Thymus (tissue), 11 donors: ENCODE measurements around the gene HOXA3. TPM values are rescaled to one million over a fixed set of nuclear protein-coding genes. Genes with fewer than 3 reads are reported as not detected.

Experiments used
- DNase-seq, 9 donors: peaks; one replicate each; pipeline ENCODE4 v3.0.0-alpha.2; 2013; ENCODE audit warnings: low spot score in 9 of 9, low read depth in 6 of 9, missing footprints in 1 of 9
- H3K27ac ChIP-seq, 2 donors: one replicate each; pipeline ENCODE4 v1.5.1; 2013; ENCODE audit warnings: control low read depth in 1 of 2, low read depth in 1 of 2, low read length in 1 of 2, mild to moderate bottlenecking in 1 of 2, moderate library complexity in 1 of 2
- H3K27me3 ChIP-seq, 2 donors: one replicate each; pipeline ENCODE4 v1.5.1; 2013; ENCODE audit warnings: low read length in 1 of 2; ENCODE audit not compliant: control insufficient read depth in 2 of 2, insufficient read depth in 1 of 2
- H3K36me3 ChIP-seq, 2 donors: one replicate each; pipeline ENCODE4 v1.5.1; 2013; ENCODE audit warnings: low read length in 1 of 2, mild to moderate bottlenecking in 1 of 2, moderate library complexity in 1 of 2; ENCODE audit not compliant: control insufficient read depth in 2 of 2, insufficient read depth in 2 of 2
- H3K4me1 ChIP-seq, 2 donors: one replicate each; pipeline ENCODE4 v1.5.1; 2013; ENCODE audit warnings: low read length in 2 of 2; ENCODE audit not compliant: control insufficient read depth in 2 of 2, insufficient read depth in 2 of 2
- H3K4me3 ChIP-seq, 2 donors: one replicate each; pipeline ENCODE4 v1.5.1; 2013; ENCODE audit warnings: low read length in 2 of 2, control low read depth in 1 of 2, mild to moderate bottlenecking in 1 of 2
- H3K9me3 ChIP-seq, 2 donors: one replicate each; pipeline ENCODE4 v1.5.1; 2013; ENCODE audit warnings: low read length in 1 of 2, mild to moderate bottlenecking in 1 of 2; ENCODE audit not compliant: control insufficient read depth in 2 of 2, insufficient read depth in 1 of 2
- WGBS: extraction: QIAGEN DNeasy Blood & Tissue Kit; methylation state at CpG from one replicate; pipeline ENCODE4 v1.1.7; 2013; 5-methylcytosine and 5-hydroxymethylcytosine counted together
- polyA plus RNA-seq: library from polyadenylated mRNA; stranded (reverse); fragments of 200-250 nt; gene quantifications from one replicate; pipeline ENCODE4 v1.2.3, GENCODE V29; 2013
- total RNA-seq: library from RNA; stranded (reverse); fragments of 120-200 nt; gene quantifications from one replicate; pipeline ENCODE4 v1.2.4, GENCODE V29; 2013
- donor health status: healthy.

The HOXA3 gene
- total and polyA plus RNA-seq, 2 donors: 0.80 to 5.5 TPM

- H3K9me3 ChIP-seq: peaks cover 0 to 1% of the 10 kb centered on the region in 2 donors
- DNase-seq: no peak
- H3K27ac ChIP-seq: no peak overlapping the region
- H3K36me3 ChIP-seq: no peaks in the 10 kb centered on the region
- H3K27me3 ChIP-seq: peaks cover 78 to 97% of the 10 kb centered on the region in 2 donors
- H3K4me3 ChIP-seq: no peak overlapping the region
- peaks cover 9 to 16% of the 10 kb centered on the region in 2 donors for H3K4me1 ChIP-seq
- WGBS: 24% methylated on average over 18 of the region's 18 CpGs
Measured at GRCh38 chr7:27197137-27198042, 45.0 kb upstream of the HOXA3 start.

- Histone ChIP-seq H3K27me3 (peaks cover 77 to 97% of the 10 kb centered on the region in 2 donors), H3K9me3 (peaks cover 1 to 6% of the 10 kb centered on the region in 2 donors), H3K4me3 (no peak overlapping the region), H3K27ac (peak overlapping the region in 1 of 2 donors; percentile 20), H3K4me1 (peaks cover 14 to 16% of the 10 kb centered on the region in 2 donors), H3K36me3 (no peaks in the 10 kb centered on the region)
- WGBS: 3% methylated on average over 6 of the region's 6 CpGs
- DNase-seq: peak in 8 of 9 donors; percentile 46 to 87 (median 72)
Measured at GRCh38 chr7:27196287-27196767, 43.9 kb upstream of the HOXA3 start.

- Histone ChIP-seq H3K4me1 (peaks cover 9% of the 10 kb centered on the region in 2 donors), H3K27me3 (peaks cover 77 to 98% of the 10 kb centered on the region in 2 donors), H3K9me3 (peaks cover 0 to 6% of the 10 kb centered on the region in 2 donors), H3K36me3 (no peaks in the 10 kb centered on the region), H3K27ac (no peak overlapping the region), H3K4me3 (no peak overlapping the region)
- no peak for DNase-seq
- WGBS: 39% methylated on average over 9 of the region's 9 CpGs
Measured at GRCh38 chr7:27194686-27195379, 42.5 kb upstream of the HOXA3 start.

- Histone ChIP-seq H3K9me3 (peaks cover 0 to 11% of the 10 kb centered on the region in 2 donors), H3K27ac (no peak overlapping the region), H3K27me3 (peaks cover 77 to 100% of the 10 kb centered on the region in 2 donors), H3K4me1 (peaks cover under 1 to 7% of the 10 kb centered on the region in 2 donors), H3K36me3 (no peaks in the 10 kb centered on the region), H3K4me3 (no peak overlapping the region)
- WGBS: 31% methylated on average over 2 of the region's 2 CpGs
- no peak for DNase-seq
Measured at GRCh38 chr7:27194002-27194352, 41.6 kb upstream of the HOXA3 start.

GRCh38 chr7:27193335-27194001 lies 41.1 kb upstream of the HOXA3 start:
- Histone ChIP-seq H3K27ac (no peak overlapping the region), H3K27me3 (peaks cover 75 to 100% of the 10 kb centered on the region in 2 donors), H3K36me3 (no peaks in the 10 kb centered on the region), H3K4me3 (no peak overlapping the region), H3K9me3 (peaks cover 0 to 15% of the 10 kb centered on the region in 2 donors), H3K4me1 (peaks cover 0 to 12% of the 10 kb centered on the region in 2 donors)
- no peak for DNase-seq
- WGBS: 11% methylated on average over 29 of the region's 29 CpGs

- WGBS: 2% methylated on average over 78 of the region's 78 CpGs
- peaks cover 0 to 15% of the 10 kb centered on the region in 2 donors for H3K9me3 ChIP-seq
- peak overlapping the region in 1 of 2 donors; percentile 29 for H3K4me3 ChIP-seq
- H3K4me1 ChIP-seq: peaks cover 0 to 19% of the 10 kb centered on the region in 2 donors
- peaks cover 68 to 100% of the 10 kb centered on the region in 2 donors for H3K27me3 ChIP-seq
- H3K27ac ChIP-seq: no peak overlapping the region
- H3K36me3 ChIP-seq: no peaks in the 10 kb centered on the region
- DNase-seq: no peak
Measured at GRCh38 chr7:27192546-27193334, 40.4 kb upstream of the HOXA3 start.

GRCh38 chr7:27191833-27192545 lies 39.6 kb upstream of the HOXA3 start:
- peaks cover 0 to 15% of the 10 kb centered on the region in 2 donors for H3K9me3 ChIP-seq
- H3K4me1 ChIP-seq: peaks cover 0 to 23% of the 10 kb centered on the region in 2 donors
- peaks cover 70 to 100% of the 10 kb centered on the region in 2 donors for H3K27me3 ChIP-seq
- 12% methylated on average over 42 of the region's 42 CpGs for WGBS
- H3K36me3 ChIP-seq: no peaks in the 10 kb centered on the region
- DNase-seq: no peak
- H3K27ac ChIP-seq: no peak overlapping the region
- H3K4me3 ChIP-seq: peak overlapping the region in 1 of 2 donors; percentile 29
